ENCODE data around the gene ZNF616. TPM values are rescaled to one million over a fixed set of nuclear protein-coding genes. Genes with fewer than 3 reads are reported as not detected.

ZNF616 gene
- total RNA-seq (2021) = 27.2 to 34.6 TPM (median 28.8 TPM) in 3 replicates
- Bru-seq, nascent RNA = percentile 86 among the genes with signal in this experiment
- long read RNA-seq, experiment 1, full-length matches to known transcripts = 48 of 74 reads
- long read RNA-seq, experiment 1, partial matches to known transcripts = 1 of 74 reads
- long read RNA-seq, experiment 1, other reads (novel, unspliced or antisense) = 25 of 74 reads
- long read RNA-seq, experiment 2, full-length matches to known transcripts = 11 of 32 reads
- long read RNA-seq, experiment 2, partial matches to known transcripts = 2 of 32 reads
- long read RNA-seq, experiment 2, other reads (novel, unspliced or antisense) = 19 of 32 reads
- long read RNA-seq, experiment 3, full-length matches to known transcripts = 7 of 16 reads
- long read RNA-seq, experiment 3, partial matches to known transcripts = 0 of 16 reads
- long read RNA-seq, experiment 3, other reads (novel, unspliced or antisense) = 9 of 16 reads

- Mint-ChIP-seq H3K36me3 (peaks cover 15% of the 10 kb centered on the region), H3K4me1 (peaks cover 24% of the 10 kb centered on the region), H3K27me3 (ENCODE audit: low read depth) (no peaks in the 10 kb centered on the region; the same call in 1 of the 2 replicates), H3K4me3 (peak within 1 kb of the TSS; percentile 97), H3K9me3 (peaks cover 1% of the 10 kb centered on the region), H3K27ac (peak within 1 kb of the TSS; percentile 97)
- ChIA-PET POLR2A (interaction anchor here (0.6 to 3.0 kb wide), 3 partner anchors 31 to 49 kb away, joined by 3 to 21 read pairs (median 3); partner anchors contain the start of gene PPP2R1A), CTCF (interaction anchor here (0.6 to 2.7 kb wide), 7 partner anchors 38 to 207 kb away, joined by 3 to 20 read pairs (median 3); partner anchors contain the start of gene PPP2R1A)
- peak; percentile 83 for ATAC-seq
- DNase-seq (ENCODE audit: low spot score) = peak; percentile 99
- TF ChIP-seq CTCF (IDR thresholded peaks at IDR 0.05) = peak; percentile 49; the same call in 1 of the 2 replicates
- TF ChIP-seq HMGXB4 (CRISPR knock-in tag; IDR thresholded peaks at IDR 0.05) = peak; percentile 60; the same call in 1 of the 2 replicates
- TF ChIP-seq FOXP4 (CRISPR knock-in tag; IDR thresholded peaks at IDR 0.05) = 0 out of 2 replicates have a peak, but pooled peaks have one; percentile 13
- 0 out of 2 replicates have a peak, but pooled peaks have one; percentile 25 for TF ChIP-seq FOXP1 (CRISPR knock-in tag; IDR thresholded peaks at IDR 0.05; ENCODE audit: borderline replicate concordance)
- peak; percentile 69 for TF ChIP-seq SP1 (CRISPR knock-in tag; conservative IDR thresholded peaks at IDR 0.05)
- no peak for TF ChIP-seq AR (CRISPR knock-in tag; IDR thresholded peaks at IDR 0.05)
These were observed at the start of gene ZNF616 for GRCh38 chr19:52139252-52140031. Gene ZNF616 (minus strand): TSS chr19:52139938. CDS start chr19:52130512, 9,426 bp downstream.

- TF ChIP-seq ZNF121 (CRISPR knock-in tag; IDR thresholded peaks at IDR 0.05) (peak; percentile 95), MAX (CRISPR knock-in tag; IDR thresholded peaks at IDR 0.05) (no peak), CREM (CRISPR knock-in tag; IDR thresholded peaks at IDR 0.05) (no peak), GABPB1 (CRISPR knock-in tag; IDR thresholded peaks at IDR 0.05) (peak; percentile 21; the same call in 1 of the 2 replicates), GTF2I (CRISPR knock-in tag; conservative IDR thresholded peaks at IDR 0.05) (0 out of 2 replicates have a peak, but pooled peaks have one; percentile 29), IRF1 (CRISPR knock-in tag; IDR thresholded peaks at IDR 0.05) (no peak), ZNF138 (CRISPR knock-in tag; conservative IDR thresholded peaks at IDR 0.05) (no peak), KAT7 (CRISPR knock-in tag; IDR thresholded peaks at IDR 0.05; ENCODE audit: borderline replicate concordance) (no peak)
- Mint-ChIP-seq H3K4me1 (peaks cover 30% of the 10 kb centered on the region), H3K4me3 (peak overlapping the region; percentile 96), H3K9me3 (no peaks in the 10 kb centered on the region), H3K27ac (peak overlapping the region; percentile 99), H3K27me3 (ENCODE audit: low read depth) (no peaks in the 10 kb centered on the region; the same call in 1 of the 2 replicates), H3K36me3 (peaks cover 16% of the 10 kb centered on the region)
- ChIA-PET POLR2A (interaction anchor here (0.6 to 2.6 kb wide), 12 partner anchors 11 to 1748 kb away, joined by 3 to 21 read pairs (median 5); partner anchors contain the start of gene ZNF616), CTCF (interaction anchor here (0.7 to 1.5 kb wide), 8 partner anchors 8 to 532 kb away, joined by 3 to 20 read pairs (median 4); partner anchors contain the start of genes ZNF616 and ZNF836)
- ATAC-seq (peak; percentile 1), DNase-seq (ENCODE audit: low spot score) (peak; percentile 98)
These were observed 49.3 kb upstream of the ZNF616 start for GRCh38 chr19:52188822-52189734.

Measured in WTC11 (cell line).